ENCODE measurements around the gene SMNDC1.

GRCh38 chr10:110306452-110306768, 1.7 kb upstream of the SMNDC1 start:
- TF ChIP-seq CTCF (IDR thresholded peaks at IDR 0.05; ENCODE audit: insufficient read depth, low read depth, low read length) (no peak), EZH2 (IDR thresholded peaks at IDR 0.05; ENCODE audit: insufficient read depth, low read length) (no peak)
